Lower lobe of right lung (tissue), 2 donors: ENCODE results near the gene EGFL7. TPM values are rescaled to one million over a fixed set of nuclear protein-coding genes. Genes with fewer than 3 reads are reported as not detected.
A peak's percentile ranks its signal among the peaks of the same experiment; 100 is the strongest.

Experiments used
- ATAC-seq, 2 donors: fragments of 200-7000 bp; cut with Tn5 transposase; one replicate each; pipeline ENCODE4 v1.9.1; 2020 to 2022; ENCODE audit warnings: mild to moderate bottlenecking in 2 of 2, moderate library complexity in 2 of 2
- DNase-seq: peaks from one replicate; pipeline ENCODE4 v3.0.0-alpha.2; 2020
- H3K27ac ChIP-seq: fragments of 200-600 bp; one replicate; pipeline ENCODE4 v1.8.0; 2022
- H3K27me3 ChIP-seq: fragments of 200-600 bp; one replicate; pipeline ENCODE4 v1.8.0; 2022; ENCODE audit warnings: low read depth
- H3K36me3 ChIP-seq: fragments of 200-600 bp; one replicate; pipeline ENCODE4 v1.8.0; 2022; ENCODE audit warnings: mild to moderate bottlenecking
- H3K4me1 ChIP-seq: fragments of 200-600 bp; one replicate; pipeline ENCODE4 v1.8.0; 2022
- H3K4me3 ChIP-seq: fragments of 200-600 bp; one replicate; pipeline ENCODE4 v1.8.0; 2022; ENCODE audit warnings: mild to moderate bottlenecking
- H3K9me3 ChIP-seq: fragments of 200-600 bp; one replicate; pipeline ENCODE4 v1.8.0; 2022
- intact Hi-C: fragments of 100-400 bp; cut with DNase I; formaldehyde crosslinking; loops from one replicate; pipeline ENCODE4 v1.11.0; 2022
- total RNA-seq: library from RNA; stranded (reverse); fragmentation: NEBNext Ultra II Directional; extraction: Animal tissue kit (Norgen Biotek cat#: 25700); gene quantifications from one replicate; pipeline ENCODE4 v1.2.1, GENCODE V29; 2021
- TF ChIP-seq, protein P1 (sequence below): fragments of 200-600 bp; IDR thresholded peaks from one replicate; pipeline ENCODE4 v1.8.0; 2022; ENCODE audit warnings: antibody characterized with exemption, mild to moderate bottlenecking
- donor health status: DM: no; HTN: yes; CAD: no; lungs with severe emphysema.

EGFL7 gene
- total RNA-seq, 1 donor from 2014 or later: 230 TPM

GRCh38 chr9:136660971-136661550 is 1.7 kb upstream of the EGFL7 start:
- peak overlapping the region; percentile 61 for H3K4me3 ChIP-seq
- H3K4me1 ChIP-seq: peaks cover 18% of the 10 kb centered on the region
- peak overlapping the region; percentile 94 for H3K27ac ChIP-seq
- intact Hi-C loops: no loop called here
- TF ChIP-seq, protein P1, sequence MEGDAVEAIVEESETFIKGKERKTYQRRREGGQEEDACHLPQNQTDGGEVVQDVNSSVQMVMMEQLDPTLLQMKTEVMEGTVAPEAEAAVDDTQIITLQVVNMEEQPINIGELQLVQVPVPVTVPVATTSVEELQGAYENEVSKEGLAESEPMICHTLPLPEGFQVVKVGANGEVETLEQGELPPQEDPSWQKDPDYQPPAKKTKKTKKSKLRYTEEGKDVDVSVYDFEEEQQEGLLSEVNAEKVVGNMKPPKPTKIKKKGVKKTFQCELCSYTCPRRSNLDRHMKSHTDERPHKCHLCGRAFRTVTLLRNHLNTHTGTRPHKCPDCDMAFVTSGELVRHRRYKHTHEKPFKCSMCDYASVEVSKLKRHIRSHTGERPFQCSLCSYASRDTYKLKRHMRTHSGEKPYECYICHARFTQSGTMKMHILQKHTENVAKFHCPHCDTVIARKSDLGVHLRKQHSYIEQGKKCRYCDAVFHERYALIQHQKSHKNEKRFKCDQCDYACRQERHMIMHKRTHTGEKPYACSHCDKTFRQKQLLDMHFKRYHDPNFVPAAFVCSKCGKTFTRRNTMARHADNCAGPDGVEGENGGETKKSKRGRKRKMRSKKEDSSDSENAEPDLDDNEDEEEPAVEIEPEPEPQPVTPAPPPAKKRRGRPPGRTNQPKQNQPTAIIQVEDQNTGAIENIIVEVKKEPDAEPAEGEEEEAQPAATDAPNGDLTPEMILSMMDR: no peak
- peaks cover 13% of the 10 kb centered on the region for H3K36me3 ChIP-seq
- H3K27me3 ChIP-seq: peaks cover 85% of the 10 kb centered on the region
- DNase-seq (no peak), ATAC-seq (no peak)
- no peaks in the 10 kb centered on the region for H3K9me3 ChIP-seq

DNA sequence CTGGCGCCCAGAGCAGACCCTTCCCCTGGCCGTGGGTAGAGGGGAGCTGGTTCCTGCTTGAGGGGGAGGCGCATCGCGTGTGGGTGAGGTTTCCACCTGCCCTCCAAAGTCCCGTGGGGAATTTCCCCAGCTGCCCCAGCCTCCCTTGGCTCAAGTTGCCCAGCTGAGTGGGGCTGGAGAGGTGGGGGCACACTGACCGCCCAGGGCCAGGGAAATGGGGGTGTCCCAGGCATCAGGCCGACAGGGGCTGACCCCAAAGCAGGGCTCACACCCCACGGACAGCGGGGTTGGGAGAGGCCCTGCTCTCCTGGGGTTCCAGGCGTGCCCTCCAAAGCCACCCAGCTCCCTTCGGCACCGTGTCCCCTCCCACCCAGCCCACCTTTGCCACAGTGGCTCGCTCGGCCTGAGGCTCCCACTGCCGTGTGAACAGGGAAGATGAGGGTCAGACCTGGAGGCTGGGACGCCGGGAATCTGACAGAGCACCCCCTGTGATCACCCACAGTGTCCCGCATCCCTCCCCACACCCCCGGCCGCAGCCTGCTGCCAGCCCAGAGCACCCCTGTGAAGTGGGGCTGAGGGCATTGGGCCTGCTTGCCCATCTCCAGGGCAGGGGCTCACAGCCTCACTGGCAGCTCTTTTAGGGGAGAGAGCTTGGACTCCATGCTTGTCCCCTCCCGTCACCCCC is 933 bp upstream of the EGFL7 start:
- Histone ChIP-seq H3K4me3 (peak overlapping the region; percentile 61), H3K27me3 (peaks cover 77% of the 10 kb centered on the region), H3K36me3 (peaks cover 16% of the 10 kb centered on the region), H3K4me1 (peaks cover 10% of the 10 kb centered on the region), H3K9me3 (no peaks in the 10 kb centered on the region), H3K27ac (peak overlapping the region; percentile 94)
- TF ChIP-seq, protein P1: no peak
- DNase-seq: no peak
- intact Hi-C loops: no loop called here
- no peak for ATAC-seq

DNA sequence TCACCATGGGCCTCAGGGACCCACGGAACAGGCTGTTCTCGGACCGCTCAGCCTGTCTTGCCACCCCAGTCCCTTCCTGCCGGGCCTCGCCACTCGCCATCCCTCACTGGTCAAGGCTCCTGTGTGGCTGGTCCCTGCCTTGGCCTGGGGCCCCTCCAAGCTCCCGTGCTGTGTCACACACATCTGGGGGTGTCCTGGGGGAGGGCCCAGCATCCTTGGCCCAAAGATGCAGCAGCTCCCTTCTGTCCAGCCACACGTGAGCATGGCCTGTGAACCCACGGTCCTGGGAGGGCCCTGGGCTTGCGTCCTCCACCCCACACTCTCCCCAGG is 425 bp upstream of the EGFL7 start:
- H3K4me1 ChIP-seq: peaks cover 6% of the 10 kb centered on the region
- no peaks in the 10 kb centered on the region for H3K9me3 ChIP-seq
- DNase-seq (no peak), ATAC-seq (peak; percentile 0 to 1)
- peaks cover 16% of the 10 kb centered on the region for H3K36me3 ChIP-seq
- intact Hi-C loops: no loop called here
- peaks cover 76% of the 10 kb centered on the region for H3K27me3 ChIP-seq
- peak overlapping the region; percentile 94 for H3K27ac ChIP-seq
- peak overlapping the region; percentile 61 for H3K4me3 ChIP-seq
- TF ChIP-seq, protein P1: no peak

DNA sequence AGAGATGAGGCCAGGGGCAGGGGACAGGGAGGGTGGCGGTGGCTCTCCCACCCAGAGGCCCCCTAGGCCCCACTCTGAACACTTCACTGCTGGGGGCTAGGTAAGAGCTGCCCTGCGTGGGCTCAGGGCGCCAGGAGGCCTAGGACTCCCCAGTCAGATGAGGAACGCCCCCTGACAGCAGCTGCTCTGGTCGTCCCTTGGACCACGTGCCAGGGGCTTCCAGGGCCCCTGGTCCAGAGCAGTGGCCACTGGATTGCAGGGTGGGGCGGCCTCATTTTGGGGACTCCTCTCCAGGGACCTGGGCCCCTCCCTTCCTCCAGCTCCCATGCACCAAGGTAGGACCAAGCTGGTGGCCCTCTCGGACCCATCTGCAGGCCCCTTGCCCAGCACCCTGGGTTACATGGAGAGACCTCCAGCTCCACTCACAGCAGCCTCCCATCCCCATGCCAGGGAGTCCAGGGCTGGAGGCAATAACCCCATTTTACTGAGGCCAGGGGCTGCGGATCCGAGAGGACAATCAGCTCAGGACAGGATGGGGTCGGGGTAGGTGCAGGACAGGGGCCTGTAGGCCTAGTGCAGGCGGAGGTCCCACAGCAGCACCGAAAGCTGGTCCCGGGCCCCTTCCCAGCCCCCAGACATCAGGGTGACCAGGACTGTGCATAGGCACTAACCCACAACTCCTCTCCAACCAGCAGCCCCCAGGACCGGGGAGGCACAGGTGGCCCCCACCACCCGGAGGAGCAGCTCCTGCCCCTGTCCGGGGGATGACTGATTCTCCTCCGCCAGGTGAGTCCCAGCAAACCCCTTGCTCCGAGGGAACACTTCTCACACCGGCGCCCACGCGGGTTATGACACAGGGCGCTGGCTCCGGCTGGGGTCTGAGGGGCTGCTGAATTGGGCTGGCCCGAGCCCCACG is 1.5 kb downstream of the EGFL7 start:
- H3K4me3 ChIP-seq: peak overlapping the region; percentile 61
- TF ChIP-seq, protein P1: no peak
- intact Hi-C loops: no loop called here
- peaks cover 21% of the 10 kb centered on the region for H3K36me3 ChIP-seq
- H3K27ac ChIP-seq: peak overlapping the region; percentile 94
- H3K4me1 ChIP-seq: peaks cover 6% of the 10 kb centered on the region
- no peak for ATAC-seq
- H3K27me3 ChIP-seq: peaks cover 59% of the 10 kb centered on the region
- H3K9me3 ChIP-seq: no peaks in the 10 kb centered on the region
- no peak for DNase-seq

DNA sequence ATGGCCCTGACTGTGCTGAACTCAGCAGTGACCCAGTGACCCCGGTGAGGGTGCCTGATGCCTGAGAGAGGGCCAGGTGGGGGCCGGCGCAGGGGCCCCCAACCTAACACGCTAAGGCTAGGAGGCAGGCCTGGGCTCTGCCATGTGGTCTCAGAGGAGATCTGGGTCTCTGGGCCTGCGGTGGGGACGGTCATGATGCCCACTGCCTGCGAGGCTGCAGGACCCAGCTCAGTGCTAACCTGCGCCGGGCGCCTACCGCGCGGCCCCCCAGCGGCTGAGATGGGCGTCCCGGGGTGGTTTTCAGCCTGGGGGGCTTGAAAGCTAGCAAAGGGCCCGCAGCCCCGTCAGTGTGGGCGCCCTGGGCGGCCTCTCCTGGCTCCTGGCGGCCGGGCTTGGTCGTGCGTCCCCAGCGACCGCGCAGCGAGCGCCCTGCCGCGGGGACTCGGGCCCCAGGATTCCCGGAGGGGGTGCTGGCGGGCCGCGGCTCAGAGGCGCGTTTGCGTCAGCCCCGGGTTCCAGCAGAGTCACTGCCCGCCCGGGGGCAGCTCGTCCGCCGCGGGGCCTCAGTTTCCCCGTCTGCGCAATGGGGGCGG is 2.5 kb downstream of the EGFL7 start:
- H3K4me3 ChIP-seq: peak overlapping the region; percentile 61
- peaks cover 6% of the 10 kb centered on the region for H3K4me1 ChIP-seq
- ATAC-seq (peak in 1 of 2 donors; percentile 1), DNase-seq (no peak)
- intact Hi-C loops: no loop called here
- TF ChIP-seq, protein P1: peak; percentile 39
- H3K9me3 ChIP-seq: no peaks in the 10 kb centered on the region
- peaks cover 29% of the 10 kb centered on the region for H3K36me3 ChIP-seq
- H3K27me3 ChIP-seq: peaks cover 61% of the 10 kb centered on the region
- peak overlapping the region; percentile 94 for H3K27ac ChIP-seq
